GM23248 (cell line): ENCODE measurements around the gene PSMD5.

Source experiments
- EZH2 ChIP-seq: fragments of 200-600 bp; sonication (generic); IDR thresholded peaks from 2 replicates; pipeline ENCODE4 v1.6.1; 2018; ENCODE audit warnings: antibody characterized with exemption, mild to moderate bottlenecking; ENCODE audit not compliant: insufficient read depth, poor library complexity, severe bottlenecking
- EZH2phosphoT487 ChIP-seq: fragments of 200-600 bp; sonication (generic); IDR thresholded peaks from 2 replicates; pipeline ENCODE4 v1.6.1; 2018; ENCODE audit warnings: antibody characterized with exemption, moderate library complexity, mild to moderate bottlenecking, low read depth; ENCODE audit not compliant: insufficient read depth

- no peak for TF ChIP-seq EZH2
- TF ChIP-seq EZH2phosphoT487 = no peak
Measured at GRCh38 chr9:120777229-120777628, 65.5 kb downstream of the PSMD5 start.
